NT2/D1 (cell line): ENCODE data around the gene FBXO22.

Experiments
- YY1 ChIP-seq: IDR thresholded peaks from 2 replicates; pipeline ENCODE4 v1.6.1; 2011; ENCODE audit not compliant: insufficient read length, insufficient read depth
- ZNF274 ChIP-seq: IDR thresholded peaks from 2 replicates; pipeline ENCODE4 v1.6.1; 2011; ENCODE audit warnings: mild to moderate bottlenecking, low read depth, low read length

GRCh38 chr15:75927601-75928000, 23.9 kb downstream of the FBXO22 start:
- TF ChIP-seq YY1 (no peak), ZNF274 (no peak)
